GM21786 (cell line): ENCODE data around the gene SLC30A9.
A peak's percentile ranks its signal among the peaks of the same experiment; 100 is the strongest.

Experiments used
- ATAC-seq: cut with Tn5 transposase; IDR thresholded peaks from one replicate; pipeline ENCODE4 v1.9.1; 2021; ENCODE audit not compliant: unreplicated experiment

Gene SLC30A9

GRCh38 chr4:41990365-41991111 is at the start of gene SLC30A9:
Gene SLC30A9 (plus strand): TSS chr4:41990530. CDS start chr4:41990652, 122 bp downstream.
- ATAC-seq = peak; percentile 99

- no peak for ATAC-seq
These were observed 49.5 kb upstream of the SLC30A9 start for GRCh38 chr4:41940834-41941233.

- no peak for ATAC-seq
These were observed 46.8 kb upstream of the SLC30A9 start for GRCh38 chr4:41943506-41943905.

GRCh38 chr4:41944089-41944488 is 46.2 kb upstream of the SLC30A9 start:
- no peak for ATAC-seq

GRCh38 chr4:41949531-41949930 is 40.8 kb upstream of the SLC30A9 start:
- no peak for ATAC-seq

- ATAC-seq = no peak
These were observed 32.7 kb upstream of the SLC30A9 start for GRCh38 chr4:41957634-41958033.

- ATAC-seq = no peak
These were observed 27.2 kb upstream of the SLC30A9 start for GRCh38 chr4:41963105-41963504.

- ATAC-seq = no peak
These were observed 25.9 kb upstream of the SLC30A9 start for GRCh38 chr4:41964401-41964800.

- ATAC-seq = no peak
These were observed 22.9 kb upstream of the SLC30A9 start for GRCh38 chr4:41967392-41967791.

GRCh38 chr4:41969671-41970070 is 20.7 kb upstream of the SLC30A9 start:
- ATAC-seq = no peak

GRCh38 chr4:41975341-41975740 is 15.0 kb upstream of the SLC30A9 start:
- ATAC-seq = no peak

GRCh38 chr4:41976775-41977516 is 13.4 kb upstream of the SLC30A9 start:
- no peak for ATAC-seq

- ATAC-seq = no peak
These were observed 12.6 kb upstream of the SLC30A9 start for GRCh38 chr4:41977709-41978108.

- ATAC-seq = no peak
These were observed 8.9 kb upstream of the SLC30A9 start, which contains the start of gene DCAF4L1 for GRCh38 chr4:41981456-41981855. Gene DCAF4L1 (plus strand): TSS chr4:41981756. CDS start chr4:41981793, 37 bp downstream.

- ATAC-seq = no peak
These were observed 7.6 kb upstream of the SLC30A9 start for GRCh38 chr4:41982716-41983115.

GRCh38 chr4:41985151-41985550 is 5.2 kb upstream of the SLC30A9 start:
- ATAC-seq = no peak

GRCh38 chr4:41989994-41990364 is 351 bp upstream of the SLC30A9 start:
- ATAC-seq = peak; percentile 6

GRCh38 chr4:41991916-41992767 is 1.8 kb downstream of the SLC30A9 start:
- no peak for ATAC-seq

- ATAC-seq = no peak
These were observed 2.9 kb downstream of the SLC30A9 start for GRCh38 chr4:41992967-41993857.

GRCh38 chr4:41994461-41994985 is 4.2 kb downstream of the SLC30A9 start:
- no peak for ATAC-seq
